HepG2 (cell line): ENCODE measurements around the gene KDM5A. TPM values are rescaled to one million over a fixed set of nuclear protein-coding genes. Genes with fewer than 3 reads are reported as not detected.
A peak's percentile ranks its signal among the peaks of the same experiment; 100 is the strongest.

Experiments
- ATAC-seq: fragments of 200-7000 bp; cut with Tn5 transposase; 3 replicates; pipeline ENCODE4 v1.9.1; 2020; ENCODE audit warnings: mild to moderate bottlenecking, moderate library complexity
- BruUV-seq: library from RNA; stranded (reverse); fragments of 400-500 nt; replicated peaks from 2 replicates; lab custom pipeline; 2021; lab: Mats Ljungman, UMichigan
- CTCF ChIA-PET: fragments of 300-600 bp; formaldehyde crosslinking; extraction: SDS; loops from one replicate; lab custom pipeline; 2021; ENCODE audit warnings: low total read pairs, inconsistent platforms, low intra/inter-chr PET ratio; lab: Yijun Ruan, JAX
- POLR2A ChIA-PET: fragments of 350-600 bp; sonication (Branson Sonifier 250); formaldehyde crosslinking; loops from one replicate; lab custom pipeline; 2020; ENCODE audit warnings: antibody characterized with exemption, inconsistent platforms; lab: Yijun Ruan, JAX
- DNase-seq: peaks from one replicate; pipeline ENCODE4 v3.0.0-alpha.2; 2015; ENCODE audit warnings: low spot score
- FAIRE-seq: peaks from 3 replicates; lab custom pipeline; 2011; peaks lifted over from hg19 to GRCh38; lab: Jason Lieb, UNC
- H2AFZ ChIP-seq: one replicate; pipeline ENCODE4 v1.6.1; 2011; ENCODE audit warnings: low read length, inconsistent platforms
- H3K27ac ChIP-seq: fragments of 300-600 bp; 3 replicates; pipeline ENCODE4 v1.8.0; 2011; ENCODE audit warnings: mixed run types, mild to moderate bottlenecking, mixed read lengths, low read length, inconsistent platforms; ENCODE audit not compliant: insufficient read depth; ENCODE audit errors: extremely low read length
- H3K27me3 ChIP-seq, 2 experiments: fragments of 200-600 bp in 1 of 2; 2 replicates in 1 of 2; 3 replicates in 1 of 2; pipeline versions ENCODE4 v1.6.0 to v1.8.0; 2011; ENCODE audit warnings: low read length in 2 of 2, mild to moderate bottlenecking in 2 of 2, moderate library complexity in 2 of 2, inconsistent platforms in 1 of 2; ENCODE audit not compliant: insufficient read depth in 2 of 2, control insufficient read depth in 1 of 2
- H3K36me3 ChIP-seq, 2 experiments: fragments of 200-600 bp in 1 of 2; replicated peaks in 1 of 2; 2 replicates in 1 of 2; 3 replicates in 1 of 2; pipeline versions ENCODE4 v1.5.1 to v1.8.0; 2011; ENCODE audit warnings: low read length in 2 of 2, inconsistent platforms in 1 of 2; ENCODE audit not compliant: insufficient read depth in 2 of 2, control insufficient read depth in 1 of 2
- H3K4me1 ChIP-seq: 2 replicates; pipeline ENCODE4 v1.5.1; 2012; ENCODE audit warnings: low read length, inconsistent platforms; ENCODE audit not compliant: insufficient read depth
- H3K4me2 ChIP-seq: 2 replicates; pipeline ENCODE4 v1.6.0; 2011; ENCODE audit warnings: low read depth, low read length, inconsistent platforms
- H3K4me3 ChIP-seq, 3 experiments: fragments of 200-600 bp in 1 of 3; sonication (generic), shearing (Covaris generic) in 1 of 3; replicated peaks in 1 of 3; 2 replicates each; pipeline ENCODE4 v1.5.1; 2011 to 2016; ENCODE audit warnings: low read length in 3 of 3, inconsistent platforms in 2 of 3, low read depth in 2 of 3, mild to moderate bottlenecking in 2 of 3, control low read depth in 1 of 3, mixed read lengths in 1 of 3; ENCODE audit not compliant: insufficient read depth in 1 of 3
- H3K79me2 ChIP-seq: one replicate; pipeline ENCODE4 v1.6.1; 2011; ENCODE audit warnings: low read length, inconsistent platforms; ENCODE audit not compliant: insufficient read depth
- H3K9ac ChIP-seq: 2 replicates; pipeline ENCODE4 v1.6.0; 2011; ENCODE audit warnings: mild to moderate bottlenecking, low read depth, low read length, inconsistent platforms; ENCODE audit not compliant: insufficient read depth
- H3K9me3 ChIP-seq: 2 replicates; pipeline ENCODE4 v1.5.1; 2012; ENCODE audit warnings: mild to moderate bottlenecking, low read length
- H4K20me1 ChIP-seq: 2 replicates; pipeline ENCODE4 v1.6.0; 2011; ENCODE audit warnings: inconsistent platforms, mild to moderate bottlenecking, low read length, moderate library complexity; ENCODE audit not compliant: insufficient read depth
- ARNTL ChIP-seq: sonication (generic); formaldehyde crosslinking; IDR thresholded peaks from 2 replicates; pipeline ENCODE4 v1.4.0; 2020; ENCODE audit warnings: mild to moderate bottlenecking, missing genetic modification reagents
- CCDC6 ChIP-seq: sonication (generic); formaldehyde crosslinking; IDR thresholded peaks from 2 replicates; pipeline ENCODE4 v1.8.1; 2022; ENCODE audit warnings: mild to moderate bottlenecking, missing genetic modification reagents, moderate library complexity
- GABPA ChIP-seq, 2 experiments: IDR thresholded peaks; 2 replicates each; pipeline ENCODE4 v1.6.1; 2011 to 2016; ENCODE audit warnings: low read depth in 2 of 2, low read length in 1 of 2, missing biosample characterization in 1 of 2, missing genetic modification characterization in 1 of 2
- HDAC2 ChIP-seq: sonication (generic); formaldehyde crosslinking; IDR thresholded peaks from 2 replicates; pipeline ENCODE4 v1.4.0; 2020; ENCODE audit warnings: missing genetic modification reagents
- KMT2B ChIP-seq: IDR thresholded peaks from 2 replicates; pipeline ENCODE4 v1.6.1; 2016; ENCODE audit warnings: missing genetic modification reagents, missing compliant biosample characterization
- LCORL ChIP-seq, 2 experiments: fragments of 450-650 bp in 1 of 2; sonication (generic) in 1 of 2; formaldehyde crosslinking in 1 of 2; IDR thresholded peaks; 2 replicates each; pipeline versions ENCODE4 v1.5.0 to v1.6.1; 2017 to 2020; ENCODE audit warnings: antibody characterized with exemption in 1 of 2, missing genetic modification reagents in 1 of 2
- MXI1 ChIP-seq: IDR thresholded peaks from 3 replicates; pipeline ENCODE4 v1.6.1; 2012; ENCODE audit warnings: low read depth, low read length, inconsistent platforms, borderline replicate concordance
- NCOR1 ChIP-seq: fragments of 200-600 bp; sonication (generic); IDR thresholded peaks from 2 replicates; pipeline ENCODE4 v1.7.0; 2017; ENCODE audit warnings: antibody characterized with exemption, low read length, borderline replicate concordance
- NR2F2 ChIP-seq: IDR thresholded peaks from 2 replicates; pipeline ENCODE4 v1.6.1; 2012; ENCODE audit warnings: low read depth, inconsistent platforms, borderline replicate concordance
- NR2F6 ChIP-seq, 2 experiments: IDR thresholded peaks; 2 replicates each; pipeline ENCODE4 v1.6.1; 2016; ENCODE audit warnings: antibody characterized with exemption in 1 of 2, mild to moderate bottlenecking in 1 of 2
- SOX13 ChIP-seq, 3 experiments: fragments of 450-650 bp in 1 of 3; sonication (generic) in 1 of 3; formaldehyde crosslinking in 1 of 3; IDR thresholded peaks in 2 of 3; conservative IDR thresholded peaks in 1 of 3; 2 replicates each; pipeline versions ENCODE4 v1.5.0 to v1.6.1; 2016 to 2020; ENCODE audit warnings: antibody characterized with exemption in 1 of 3, mild to moderate bottlenecking in 1 of 3, missing compliant biosample characterization in 1 of 3, missing genetic modification reagents in 1 of 3, moderate library complexity in 1 of 3
- YEATS2 ChIP-seq: sonication (generic); formaldehyde crosslinking; IDR thresholded peaks from 2 replicates; pipeline ENCODE4 v1.4.0; 2020; ENCODE audit warnings: missing genetic modification reagents, borderline replicate concordance
- ZMYM3 ChIP-seq: sonication (generic); formaldehyde crosslinking; IDR thresholded peaks from 2 replicates; pipeline ENCODE4 v1.5.1; 2020; ENCODE audit warnings: mild to moderate bottlenecking, missing genetic modification reagents
- ZNF350 ChIP-seq: sonication (generic); formaldehyde crosslinking; IDR thresholded peaks from 2 replicates; pipeline ENCODE4 v1.4.0; 2020; ENCODE audit warnings: mild to moderate bottlenecking, low read depth, missing genetic modification reagents, borderline replicate concordance
- ZNF441 ChIP-seq: sonication (generic); formaldehyde crosslinking; IDR thresholded peaks from 2 replicates; pipeline ENCODE4 v1.7.0; 2021; ENCODE audit warnings: missing genetic modification reagents, borderline replicate concordance
- ZNF792 ChIP-seq: IDR thresholded peaks from 2 replicates; pipeline ENCODE4 v1.6.1; 2016
- WGBS: methylation state at CpG from one replicate; pipeline ENCODE4 v1.1.6; 2017; ENCODE audit warnings: low lambda C conversion rate; 5-methylcytosine and 5-hydroxymethylcytosine counted together
- in situ Hi-C: cut with HindIII; loops from 2 replicates; pipeline ENCODE4 v1.10.0; 2017; ENCODE audit warnings: low pct_unique_long_range_greater_than_20kb; ENCODE audit not compliant: extremely low pct_ligation_motif_present
- intact Hi-C: fragments of 100-400 bp; cut with micrococcal nuclease; formaldehyde crosslinking; loops from one replicate; pipeline ENCODE4 v1.10.0; 2022; ENCODE audit not compliant: unreplicated experiment
- polyA plus RNA-seq, 8 experiments: library from polyadenylated mRNA; depleted of rRNA in 3 of 8; stranded (reverse) in 7 of 8; unstranded in 1 of 8; fragments of >200 nt; fragmentation: Illumina TruSeq in 4 of 8; extraction: Trizol in 4 of 8; gene quantifications; 2 replicates each; pipeline versions ENCODE4 v1.2.1 to v1.2.3, GENCODE V29; 2011 to 2016; ENCODE audit warnings: low read depth in 4 of 8, missing spikeins in 1 of 8, mixed read lengths in 1 of 8; ENCODE audit not compliant: insufficient read depth in 1 of 8
- total RNA-seq, 5 experiments: library from RNA; depleted of rRNA; stranded (reverse); fragments of >200 nt; fragmentation: Illumina TruSeq; extraction: Trizol; gene quantifications; 2 replicates each; pipeline ENCODE4 v1.2.3, GENCODE V29; 2016; ENCODE audit warnings: low read depth in 1 of 5
- TF ChIP-seq, protein P1 (sequence below): IDR thresholded peaks from 2 replicates; pipeline ENCODE4 v1.4.0; 2020; ENCODE audit warnings: mild to moderate bottlenecking, missing genetic modification reagents

KDM5A gene
- total and polyA plus RNA-seq, 2 of the 13 experiments (the other 11 are each of a cell fraction or from before 2014, with no cell fraction given), result 12.0 to 29.2 TPM

DNA sequence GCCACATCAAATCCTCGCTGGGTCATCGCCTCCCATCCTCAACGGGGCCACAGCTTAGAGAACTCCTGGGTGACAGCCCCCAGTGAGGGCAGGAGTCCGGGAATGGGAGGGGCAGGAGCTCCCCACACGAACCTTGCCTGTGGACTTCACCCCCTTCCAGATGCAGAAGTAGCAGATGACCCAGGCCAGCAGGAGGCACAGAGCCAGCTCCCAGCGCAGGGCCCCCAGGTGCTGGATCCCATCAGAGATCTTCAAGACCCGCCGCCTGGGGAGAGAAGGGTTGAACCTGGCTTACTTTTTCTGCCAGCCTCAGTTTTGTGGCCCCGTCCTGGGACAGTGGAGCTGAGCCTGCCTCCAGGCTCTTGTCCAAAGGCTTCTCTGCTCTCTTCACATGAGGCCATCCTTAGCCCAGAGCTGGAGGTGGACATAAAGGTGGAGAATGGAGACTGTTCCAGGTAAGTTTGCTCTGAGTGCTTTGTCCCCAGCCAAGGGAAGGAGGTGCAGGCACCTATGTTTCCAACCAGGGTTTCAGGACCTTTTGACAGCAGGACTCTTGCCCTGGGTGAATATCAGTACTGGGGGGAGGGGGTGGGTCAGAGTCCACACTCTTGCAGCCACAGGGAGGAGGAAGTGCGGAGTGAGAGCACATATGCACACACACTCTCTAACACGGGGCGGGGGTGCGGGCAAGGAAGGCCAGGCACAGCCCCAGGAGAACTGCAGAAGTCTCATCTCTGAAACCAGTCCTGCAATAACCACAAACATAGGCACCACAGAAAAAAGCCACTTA, 151.9 kb downstream of the KDM5A start:
- H3K9me3 ChIP-seq, result peaks cover 4% of the 10 kb centered on the region; the same call in 1 of the 2 replicates
- ATAC-seq, result peak; percentile 90
- peak overlapping the region; percentile 65 for H3K9ac ChIP-seq
- intact Hi-C loops, result no loop called here
- peak overlapping the region; percentile 91 for H3K4me2 ChIP-seq
- DNase-seq, result peak; percentile 66
- ChIA-PET POLR2A (interaction anchor here (0.6 to 1.7 kb wide), 6 partner anchors 14 to 27 kb away, joined by 3 to 12 read pairs (median 4); partner anchors contain the start of gene SLC6A12), CTCF (no interaction called here)
- H3K27me3 ChIP-seq, result no peaks in the 10 kb centered on the region; a peak in 1 of 5 replicates
- peaks cover 46% of the 10 kb centered on the region for H3K4me1 ChIP-seq
- WGBS, result 9% methylated on average over 6 of the region's 13 CpGs
- H2AFZ ChIP-seq, result no peak overlapping the region
- H3K79me2 ChIP-seq, result no peaks in the 10 kb centered on the region
- H3K27ac ChIP-seq, result peak overlapping the region; percentile 82
- FAIRE-seq, result peak; percentile 81
- no peaks in the 10 kb centered on the region for H3K36me3 ChIP-seq
- no peaks in the 10 kb centered on the region for H4K20me1 ChIP-seq
- in situ Hi-C loops, result no loop called here
- TSS peak; percentile 93 for BruUV-seq
- peak overlapping the region; percentile 36 to 61 (median 42); a peak in 5 of 6 replicates for H3K4me3 ChIP-seq
- TF ChIP-seq LCORL (IDR thresholded peaks at IDR 0.05) (no peak), LCORL (CRISPR knock-in tag; IDR thresholded peaks at IDR 0.05) (peak; percentile 79), YEATS2 (0 out of 2 replicates have a peak, but pooled peaks have one; percentile 23), ZNF350 (CRISPR knock-in tag) (no peak; the same call in 1 of the 2 replicates), SOX13 (IDR thresholded peaks at IDR 0.05) (no peak), SOX13 (CRISPR knock-in tag; conservative IDR thresholded peaks at IDR 0.05 in 1 of 2, IDR thresholded peaks at IDR 0.05 in 1 of 2) (0 out of 4 replicates have a peak, but pooled peaks of 1 of the 2 experiments have one; percentile 11), NR2F6 (IDR thresholded peaks at IDR 0.05) (no peak), NR2F6 (CRISPR knock-in tag; IDR thresholded peaks at IDR 0.05) (peak; percentile 61; the same call in 1 of the 2 replicates), GABPA (IDR thresholded peaks at IDR 0.05; ENCODE audit: low read depth, low read length) (no peak), GABPA (CRISPR knock-in tag; IDR thresholded peaks at IDR 0.05; ENCODE audit: low read depth) (0 out of 2 replicates have a peak, but pooled peaks have one; percentile 14), MXI1 (peak; percentile 15; the same call in 1 of the 3 replicates), ZMYM3 (peak; percentile 18; the same call in 1 of the 2 replicates), ARNTL (CRISPR knock-in tag) (peak; percentile 31; the same call in 1 of the 2 replicates), ZNF441 (CRISPR knock-in tag) (peak; percentile 92; the same call in 1 of the 2 replicates), KMT2B (CRISPR knock-in tag) (0 out of 2 replicates have a peak, but pooled peaks have one; percentile 22), ZNF792 (CRISPR knock-in tag) (0 out of 2 replicates have a peak, but pooled peaks have one; percentile 29), NCOR1 (peak; percentile 67; the same call in 1 of the 2 replicates), NR2F2 (0 out of 2 replicates have a peak, but pooled peaks have one; percentile 52), CCDC6 (CRISPR knock-in tag) (0 out of 2 replicates have a peak, but pooled peaks have one; percentile 20), HDAC2 (peak; percentile 46; the same call in 1 of the 2 replicates)
- TF ChIP-seq, protein P1, sequence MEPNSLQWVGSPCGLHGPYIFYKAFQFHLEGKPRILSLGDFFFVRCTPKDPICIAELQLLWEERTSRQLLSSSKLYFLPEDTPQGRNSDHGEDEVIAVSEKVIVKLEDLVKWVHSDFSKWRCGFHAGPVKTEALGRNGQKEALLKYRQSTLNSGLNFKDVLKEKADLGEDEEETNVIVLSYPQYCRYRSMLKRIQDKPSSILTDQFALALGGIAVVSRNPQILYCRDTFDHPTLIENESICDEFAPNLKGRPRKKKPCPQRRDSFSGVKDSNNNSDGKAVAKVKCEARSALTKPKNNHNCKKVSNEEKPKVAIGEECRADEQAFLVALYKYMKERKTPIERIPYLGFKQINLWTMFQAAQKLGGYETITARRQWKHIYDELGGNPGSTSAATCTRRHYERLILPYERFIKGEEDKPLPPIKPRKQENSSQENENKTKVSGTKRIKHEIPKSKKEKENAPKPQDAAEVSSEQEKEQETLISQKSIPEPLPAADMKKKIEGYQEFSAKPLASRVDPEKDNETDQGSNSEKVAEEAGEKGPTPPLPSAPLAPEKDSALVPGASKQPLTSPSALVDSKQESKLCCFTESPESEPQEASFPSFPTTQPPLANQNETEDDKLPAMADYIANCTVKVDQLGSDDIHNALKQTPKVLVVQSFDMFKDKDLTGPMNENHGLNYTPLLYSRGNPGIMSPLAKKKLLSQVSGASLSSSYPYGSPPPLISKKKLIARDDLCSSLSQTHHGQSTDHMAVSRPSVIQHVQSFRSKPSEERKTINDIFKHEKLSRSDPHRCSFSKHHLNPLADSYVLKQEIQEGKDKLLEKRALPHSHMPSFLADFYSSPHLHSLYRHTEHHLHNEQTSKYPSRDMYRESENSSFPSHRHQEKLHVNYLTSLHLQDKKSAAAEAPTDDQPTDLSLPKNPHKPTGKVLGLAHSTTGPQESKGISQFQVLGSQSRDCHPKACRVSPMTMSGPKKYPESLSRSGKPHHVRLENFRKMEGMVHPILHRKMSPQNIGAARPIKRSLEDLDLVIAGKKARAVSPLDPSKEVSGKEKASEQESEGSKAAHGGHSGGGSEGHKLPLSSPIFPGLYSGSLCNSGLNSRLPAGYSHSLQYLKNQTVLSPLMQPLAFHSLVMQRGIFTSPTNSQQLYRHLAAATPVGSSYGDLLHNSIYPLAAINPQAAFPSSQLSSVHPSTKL, result peak; percentile 63
